Measurements from ENCODE around the gene OCEL1.
"Not testable (repeated sequence)": the region's sequence is repeated elsewhere in the genome, so short reads cannot be mapped to it uniquely, and the experiment has no call there.

The OCEL1 gene

DNA sequence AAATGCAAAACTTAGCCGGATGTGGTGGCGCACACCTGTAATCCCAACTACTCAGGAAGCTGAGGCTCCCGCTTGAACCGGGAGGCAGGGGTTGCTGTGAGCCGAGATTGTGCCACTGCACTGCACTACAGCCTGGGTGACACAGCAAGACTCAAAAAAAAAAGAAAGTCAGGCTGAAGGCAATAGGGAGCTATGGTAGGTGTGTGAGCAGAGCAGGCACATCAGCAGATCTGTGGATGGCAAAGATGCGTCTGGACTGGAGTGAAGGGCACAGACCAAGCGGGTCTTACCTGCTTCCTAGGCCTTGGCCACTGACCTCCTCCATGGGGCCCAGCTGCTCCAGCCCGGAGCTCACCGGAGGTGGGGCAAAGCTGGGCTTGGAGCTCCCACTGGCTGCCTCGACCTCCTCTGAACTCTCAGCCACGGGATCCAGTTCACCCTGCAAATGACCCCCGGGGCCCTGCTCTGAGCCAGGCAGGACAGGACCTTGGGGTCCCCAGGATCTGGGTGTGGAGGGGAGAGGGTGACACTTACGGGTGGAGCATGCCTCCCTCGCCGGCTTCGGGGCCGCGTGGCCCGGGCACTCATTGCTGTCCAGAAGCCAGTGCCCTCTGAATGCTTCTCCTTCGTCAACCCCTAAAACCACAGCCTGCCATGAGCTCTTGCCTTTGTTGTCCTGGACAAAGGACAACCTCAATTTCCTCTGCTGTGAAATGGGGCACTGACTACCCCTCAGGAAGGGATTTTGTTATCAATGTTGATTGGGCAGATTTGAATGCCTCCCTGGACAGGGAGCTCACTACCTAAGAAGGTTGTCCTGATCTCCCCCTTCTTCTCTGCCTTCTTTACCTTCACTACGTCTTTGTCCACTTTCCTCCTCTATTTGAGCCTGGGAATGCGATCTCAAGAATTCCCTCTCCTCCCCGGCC lies 38.0 kb downstream of the OCEL1 start:
- DNase-seq (ENCODE audit: low spot score): no peak

DNA sequence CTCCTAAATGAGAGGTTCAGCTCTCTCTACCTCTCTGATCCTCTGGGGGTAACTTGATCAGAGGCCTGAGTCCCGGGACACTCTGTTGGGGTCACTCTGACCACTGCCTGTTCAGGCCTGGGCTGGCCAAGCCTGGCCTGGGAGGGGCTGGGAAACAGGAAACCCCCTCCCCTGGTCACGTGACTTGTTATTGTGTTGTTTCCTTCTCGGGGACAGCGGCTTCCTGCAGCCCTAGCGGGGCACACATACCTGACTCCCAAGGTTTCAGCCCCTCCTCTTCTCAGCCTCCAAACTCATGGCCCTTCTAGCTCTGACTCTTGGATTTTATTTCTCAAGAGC lies 38.6 kb downstream of the OCEL1 start, which contains the start of gene USHBP1:
Gene USHBP1, minus strand, starts transcription at position 105 of the 339 bp plus-strand sequence. CDS start 446 bp downstream, outside the sequence.
- DNase-seq (ENCODE audit: low spot score): no peak

DNA sequence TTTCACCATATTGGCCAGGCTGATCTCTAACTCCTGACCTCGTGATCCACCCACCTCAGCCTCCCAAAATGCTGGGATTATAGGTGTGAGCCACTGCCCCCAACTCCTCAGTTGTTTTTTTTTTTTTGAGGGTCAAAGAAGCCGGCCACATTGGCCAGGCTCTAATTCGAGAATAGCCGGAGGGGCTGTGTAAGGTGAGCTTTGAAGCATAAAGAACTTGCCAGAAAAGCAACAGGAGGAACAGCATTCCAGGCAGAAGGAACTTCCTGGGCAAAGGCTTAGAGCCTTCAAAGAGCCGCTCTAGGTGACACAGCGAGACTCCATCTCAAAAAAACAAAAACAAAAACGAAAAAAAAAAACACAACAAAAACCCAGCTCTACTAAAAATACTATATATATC lies 40.0 kb downstream of the OCEL1 start:
- DNase-seq (ENCODE audit: low spot score): no peak

DNA sequence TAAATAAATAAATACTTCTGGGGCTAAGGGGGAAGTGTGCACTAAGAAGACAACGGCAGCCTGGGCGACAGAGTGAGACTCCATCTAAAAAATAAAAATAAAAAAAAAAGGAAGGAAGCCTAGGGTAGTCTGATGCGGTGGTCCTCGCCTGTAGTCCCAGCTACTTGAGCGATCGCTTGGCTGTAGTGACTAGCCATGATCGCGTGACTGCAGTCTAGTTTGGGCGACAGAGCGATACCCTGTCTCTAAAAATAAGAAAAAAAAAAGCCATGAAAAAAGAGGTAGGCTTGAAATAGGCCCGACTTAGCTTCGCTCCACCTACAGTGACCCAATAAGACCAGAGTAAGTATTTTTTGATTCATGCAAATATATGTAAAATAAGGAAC lies 40.6 kb downstream of the OCEL1 start:
- no peak for DNase-seq (ENCODE audit: low spot score)

DNA sequence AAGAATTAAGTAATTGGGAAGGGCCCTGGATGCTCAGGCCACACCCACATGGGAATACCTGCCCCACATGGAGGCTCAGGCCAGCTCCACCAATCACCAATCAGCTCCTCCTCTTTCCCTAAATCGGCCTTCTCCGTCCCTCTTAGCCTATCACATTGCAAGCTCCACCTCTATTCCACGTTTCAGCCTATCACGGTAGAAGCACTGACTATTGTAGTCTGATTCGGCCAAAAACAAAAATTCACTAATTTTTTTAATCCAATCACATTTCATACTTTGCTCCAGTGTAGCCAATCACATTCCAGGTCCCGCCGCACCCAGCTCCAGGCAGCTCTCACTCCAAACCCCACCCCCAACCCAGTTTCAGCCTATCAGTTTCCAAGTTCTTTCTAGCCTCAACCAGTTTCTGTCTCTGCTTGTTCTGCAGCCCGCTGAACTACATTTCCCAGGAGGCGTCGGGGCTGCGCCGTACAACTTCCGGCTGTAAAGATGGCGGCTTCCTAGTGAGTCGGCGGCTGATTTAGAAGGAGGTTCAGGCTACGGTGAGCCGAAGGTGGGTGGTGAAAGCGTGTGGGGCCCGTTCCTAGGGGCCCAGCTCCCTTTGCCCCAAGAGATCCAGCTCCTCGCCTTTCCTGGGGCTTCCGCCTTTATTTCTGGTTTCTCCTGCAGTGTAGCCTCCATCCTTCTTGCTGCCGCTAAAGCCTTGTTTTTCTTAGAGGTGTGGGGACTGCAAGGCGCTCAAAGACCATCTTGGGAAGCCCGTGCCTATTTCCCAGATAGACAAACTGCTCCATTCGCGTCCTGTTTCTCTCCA lies 41.2 kb downstream of the OCEL1 start, which contains the start of gene BABAM1:
Gene BABAM1, plus strand, starts transcription at position 469 of the 814 bp plus-strand sequence. CDS start 1,364 bp downstream, outside the sequence.
- DNase-seq (ENCODE audit: low spot score): peak; percentile 97

- DNase-seq (ENCODE audit: low spot score): no peak
These were observed 42.7 kb downstream of the OCEL1 start for GRCh38 chr19:17268754-17269153.

DNA sequence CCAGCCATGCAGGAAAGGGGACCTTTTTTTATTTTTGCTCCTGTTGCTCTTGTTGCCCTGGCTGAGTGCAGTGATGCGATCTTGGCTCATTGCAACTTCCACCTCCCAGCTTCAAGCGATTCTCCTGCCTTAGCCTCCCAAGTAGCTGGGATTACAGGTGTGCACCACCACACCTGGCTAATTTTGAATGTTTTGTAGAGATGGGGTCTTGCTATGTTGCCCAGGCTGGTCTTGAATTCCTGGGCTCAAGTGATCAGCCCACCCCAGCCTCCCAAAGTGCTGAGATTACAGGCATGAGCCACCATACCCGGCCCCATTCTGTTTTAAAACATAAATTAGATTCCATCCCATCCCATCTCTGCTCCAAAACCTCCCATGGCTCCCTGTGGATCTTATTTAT lies 48.9 kb downstream of the OCEL1 start:
- DNase-seq (ENCODE audit: low spot score): not testable (repeated sequence)

DNA sequence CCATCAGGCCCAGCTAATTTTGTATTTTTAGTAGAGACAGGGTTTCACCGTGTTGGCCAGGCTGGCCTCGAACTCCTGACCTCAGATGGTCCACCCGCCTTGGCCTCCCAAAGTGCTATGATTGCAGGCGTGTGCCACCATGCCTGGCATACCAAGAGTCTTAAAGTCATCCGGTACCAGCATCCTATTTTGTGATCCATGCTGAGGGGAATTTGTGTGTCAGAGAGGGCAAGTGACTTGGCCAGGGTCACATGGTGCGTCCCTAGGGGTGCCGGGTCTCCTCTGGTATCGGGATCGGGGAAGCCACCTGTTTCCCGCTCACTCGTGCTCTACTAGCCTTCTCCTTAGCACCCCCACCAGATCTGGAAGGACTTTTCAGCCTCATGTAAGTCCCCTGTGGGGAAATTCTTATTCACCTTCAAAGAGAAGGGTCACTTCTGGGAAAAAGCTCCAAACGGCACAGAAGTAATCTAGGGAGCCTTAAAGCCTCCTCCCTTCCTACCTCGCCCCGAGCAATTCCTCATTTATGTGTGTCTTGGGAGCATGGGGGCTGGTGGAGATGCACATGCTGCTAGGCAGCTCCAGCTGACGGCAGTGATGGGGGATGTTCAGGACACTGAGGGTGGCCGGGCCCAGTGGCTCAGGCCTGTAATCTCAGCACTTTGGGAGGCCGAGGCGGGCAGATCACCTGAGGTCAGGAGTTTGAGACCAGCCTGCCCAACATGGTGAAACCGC lies 49.6 kb downstream of the OCEL1 start:
- no peak for DNase-seq (ENCODE audit: low spot score)
